GM12878 (cell line): ENCODE measurements around the gene SMARCB1. TPM values are rescaled to one million over a fixed set of nuclear protein-coding genes. Genes with fewer than 3 reads are reported as not detected.

Experiments used
- ATF2 ChIP-seq: IDR thresholded peaks from 2 replicates; pipeline ENCODE4 v1.6.1; 2012; ENCODE audit warnings: low read length, inconsistent platforms
- BCLAF1 ChIP-seq: fragments of 450-650 bp; IDR thresholded peaks from 2 replicates; pipeline ENCODE4 v1.6.1; 2017; ENCODE audit warnings: antibody characterized with exemption, mild to moderate bottlenecking, moderate library complexity
- BHLHE40 ChIP-seq, 2 experiments: fragments of 450-650 bp in 1 of 2; IDR thresholded peaks; 2 replicates each; pipeline ENCODE4 v1.6.1; 2011 to 2017; ENCODE audit warnings: low read depth in 2 of 2, borderline replicate concordance in 1 of 2, improper control_type of control experiment in 1 of 2, low read length in 1 of 2, mild to moderate bottlenecking in 1 of 2
- CEBPZ ChIP-seq: fragments of 150-350 bp; IDR thresholded peaks from 2 replicates; pipeline ENCODE4 v1.6.1; 2016; ENCODE audit warnings: low read depth, low read length
- CREB1 ChIP-seq: IDR thresholded peaks from 2 replicates; pipeline ENCODE4 v1.6.1; 2012; ENCODE audit warnings: low read depth, mild to moderate bottlenecking, inconsistent platforms
- HSF1 ChIP-seq: fragments of 150-350 bp; IDR thresholded peaks from 2 replicates; pipeline ENCODE4 v1.6.1; 2014; ENCODE audit warnings: mild to moderate bottlenecking, low read depth, low read length
- NBN ChIP-seq: fragments of 450-650 bp; IDR thresholded peaks from 2 replicates; pipeline ENCODE4 v1.6.1; 2016
- PAX8 ChIP-seq: fragments of 450-650 bp; IDR thresholded peaks from 2 replicates; pipeline ENCODE4 v1.6.1; 2017; ENCODE audit warnings: mild to moderate bottlenecking, moderate library complexity
- RAD51 ChIP-seq: fragments of 450-650 bp; IDR thresholded peaks from 2 replicates; pipeline ENCODE4 v1.6.1; 2016; ENCODE audit warnings: moderate library complexity, mild to moderate bottlenecking, inconsistent platforms
- RFX5 ChIP-seq: IDR thresholded peaks from 2 replicates; pipeline ENCODE4 v1.6.1; 2011; ENCODE audit warnings: low read depth, low read length, improper control_type of control experiment
- SIX5 ChIP-seq: IDR thresholded peaks from 2 replicates; pipeline ENCODE4 v1.6.1; 2011; ENCODE audit warnings: mild to moderate bottlenecking, low read depth, low read length, moderate library complexity; ENCODE audit not compliant: severe bottlenecking
- SKIL ChIP-seq: fragments of 450-650 bp; IDR thresholded peaks from 2 replicates; pipeline ENCODE4 v1.6.1; 2017; ENCODE audit warnings: mild to moderate bottlenecking, low read depth, inconsistent platforms; ENCODE audit not compliant: poor library complexity, severe bottlenecking
- SRF ChIP-seq, 2 experiments: IDR thresholded peaks; 2 replicates each; pipeline ENCODE4 v1.6.1; 2011; ENCODE audit warnings: low read depth in 2 of 2, low read length in 2 of 2, mild to moderate bottlenecking in 1 of 2, moderate library complexity in 1 of 2
- STAT3 ChIP-seq: IDR thresholded peaks from 2 replicates; pipeline ENCODE4 v1.6.1; 2011; ENCODE audit warnings: low read depth, low read length, improper control_type of control experiment
- SUZ12 ChIP-seq: fragments of 200-600 bp; sonication (generic); IDR thresholded peaks from one replicate; pipeline ENCODE4 v1.6.1; 2018; ENCODE audit warnings: antibody characterized with exemption, mild to moderate bottlenecking; ENCODE audit not compliant: unreplicated experiment
- polyA plus RNA-seq, 11 experiments: library from polyadenylated mRNA; depleted of rRNA in 4 of 11; unstranded in 6 of 11; stranded (reverse) in 5 of 11; fragments of >200 nt; fragmentation: Nextera tagmentation in 4 of 11; fragmentation: Illumina TruSeq in 1 of 11; extraction: Ambion mirVana in 4 of 11; extraction: Trizol in 1 of 11; gene quantifications; 1 replicate in 1 of 11; 2 replicates in 10 of 11; pipeline versions ENCODE4 v1.2.1 to v1.2.3, GENCODE V29; 2011 to 2016; ENCODE audit warnings: inconsistent platforms in 2 of 11, missing spikeins in 2 of 11, low read depth in 1 of 11
- total RNA-seq, 4 experiments: library from RNA; depleted of rRNA in 3 of 4; stranded (reverse); fragments of >200 nt in 3 of 4; fragmentation: Illumina TruSeq in 1 of 4; extraction: Trizol in 1 of 4; gene quantifications; 2 replicates each; pipeline versions ENCODE4 v1.2.1 to v1.2.3, GENCODE V29; 2013 to 2021

Gene SMARCB1
- total and polyA plus RNA-seq, 10 of the 15 experiments (the other 5 are each of a cell fraction or from before 2014, with no cell fraction given): 9.1 to 215 (median 183) TPM

- no peak for TF ChIP-seq SKIL
- no peak for TF ChIP-seq BCLAF1
- TF ChIP-seq STAT3: no peak
- peak; percentile 88 for TF ChIP-seq CREB1
- TF ChIP-seq SRF (IDR thresholded peaks at IDR 0.05; ENCODE audit: low read depth in 2 of 2, low read length in 2 of 2): no peak
- peak; percentile 91 for TF ChIP-seq RFX5
- TF ChIP-seq SIX5: no peak
- peak; percentile 86 to 94 for TF ChIP-seq BHLHE40 (IDR thresholded peaks at IDR 0.05; ENCODE audit: borderline replicate concordance in 1 of 2, low read depth in 2 of 2, low read length in 1 of 2)
- 0 out of 2 replicates have a peak, but pooled peaks have one; percentile 55 for TF ChIP-seq NBN
- no peak for TF ChIP-seq HSF1
- peak; percentile 81 for TF ChIP-seq CEBPZ
- no peak for TF ChIP-seq ATF2
- peak; percentile 93 for TF ChIP-seq RAD51
- TF ChIP-seq PAX8: no peak
- TF ChIP-seq SUZ12: no peak
These were observed 52.1 kb downstream of the SMARCB1 start, which contains the start of gene DERL3 (continued) for GRCh38 chr22:23838681-23839468.
